ENCODE results near the gene CABCOCO1.

CABCOCO1 gene

DNA sequence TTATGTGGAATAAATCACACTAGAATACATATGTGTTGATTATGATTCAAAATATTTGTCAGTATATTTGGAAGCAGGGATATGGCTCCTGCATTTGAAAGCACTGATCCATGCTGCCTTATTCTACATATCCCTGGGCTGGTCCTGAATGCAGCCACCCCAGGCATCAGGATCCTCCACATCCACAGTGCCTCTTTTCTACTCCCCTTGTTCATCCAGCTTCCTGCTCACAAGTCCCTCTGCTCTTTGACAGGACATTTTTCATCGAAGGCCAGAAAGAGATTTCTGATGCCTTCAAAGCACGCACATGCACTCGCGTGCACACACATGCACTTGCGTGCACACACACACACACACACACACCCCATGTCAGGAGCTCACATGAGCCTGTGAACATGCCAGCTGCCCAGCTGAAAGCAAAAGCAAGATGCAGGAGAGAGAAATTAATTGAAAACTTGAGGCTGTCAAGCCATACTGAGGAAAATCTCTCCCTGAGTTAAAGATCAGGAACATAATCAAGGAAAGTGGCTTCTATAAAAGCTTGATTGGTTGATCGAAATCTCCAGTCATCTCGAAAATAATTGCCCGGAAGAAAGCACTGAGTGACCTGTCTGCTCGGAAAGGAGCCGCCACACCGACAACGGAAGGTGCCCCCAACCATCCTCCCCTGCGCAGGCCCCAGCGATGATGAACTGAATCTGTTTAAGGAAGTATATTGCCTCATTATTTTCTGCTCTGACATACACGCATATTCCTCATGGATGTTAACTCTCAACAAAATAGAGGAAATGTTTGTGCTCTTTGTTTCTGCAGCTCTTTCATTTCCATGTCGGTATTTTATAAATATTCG, 134.8 kb downstream of the CABCOCO1 start:
- H3K27ac ChIP-seq: no peak overlapping the region; the same call in 1 of the 2 replicates
- no peak for TF ChIP-seq ZFX (IDR thresholded peaks at IDR 0.05)
- no peak for TF ChIP-seq CTCF (conservative IDR thresholded peaks at IDR 0.05)

DNA sequence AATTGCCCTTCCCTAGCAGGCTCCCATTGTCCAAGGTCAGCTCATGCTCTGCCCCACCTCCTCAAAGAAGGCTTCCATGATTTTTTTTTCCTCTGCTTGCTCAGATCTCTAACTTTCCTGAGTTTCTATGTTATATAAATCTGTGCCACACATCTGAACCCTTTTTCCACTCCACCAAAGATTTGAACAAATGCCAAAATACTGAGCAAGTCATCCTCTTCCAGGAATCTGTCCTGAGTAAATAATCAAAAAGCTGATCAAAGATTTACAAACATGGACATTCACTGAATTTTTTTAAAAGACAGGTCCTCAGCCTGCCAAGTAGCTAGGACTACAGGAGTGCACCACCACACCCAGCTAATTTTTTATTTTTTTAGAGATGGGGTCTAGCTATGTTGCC, 136.0 kb downstream of the CABCOCO1 start:
- 0 out of 2 replicates have a peak overlapping the region, but pooled peaks have one; percentile 1 for H3K27ac ChIP-seq
- TF ChIP-seq ZFX (IDR thresholded peaks at IDR 0.05): no peak
- TF ChIP-seq CTCF (conservative IDR thresholded peaks at IDR 0.05): no peak

DNA sequence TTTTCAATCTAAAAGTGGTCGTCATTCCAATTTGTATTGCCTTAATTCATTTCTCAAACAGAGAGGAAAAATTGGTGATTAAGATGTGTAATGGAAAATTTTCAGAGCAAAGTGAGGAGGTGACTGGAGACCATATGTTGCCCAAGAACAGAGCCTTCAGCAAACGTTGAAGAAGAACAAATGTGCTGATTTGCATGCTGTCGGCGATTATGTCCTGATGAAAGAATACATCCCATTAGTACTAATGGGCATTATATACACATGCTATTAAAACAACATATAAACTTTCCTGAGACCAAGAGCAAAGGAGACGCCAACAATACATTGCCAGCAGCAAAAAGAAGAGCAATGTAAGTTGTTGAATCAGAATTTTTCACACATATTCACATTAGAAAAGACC, 138.8 kb downstream of the CABCOCO1 start:
- H3K27ac ChIP-seq: no peak overlapping the region
- TF ChIP-seq CTCF (conservative IDR thresholded peaks at IDR 0.05): no peak
- TF ChIP-seq ZFX (IDR thresholded peaks at IDR 0.05): no peak

DNA sequence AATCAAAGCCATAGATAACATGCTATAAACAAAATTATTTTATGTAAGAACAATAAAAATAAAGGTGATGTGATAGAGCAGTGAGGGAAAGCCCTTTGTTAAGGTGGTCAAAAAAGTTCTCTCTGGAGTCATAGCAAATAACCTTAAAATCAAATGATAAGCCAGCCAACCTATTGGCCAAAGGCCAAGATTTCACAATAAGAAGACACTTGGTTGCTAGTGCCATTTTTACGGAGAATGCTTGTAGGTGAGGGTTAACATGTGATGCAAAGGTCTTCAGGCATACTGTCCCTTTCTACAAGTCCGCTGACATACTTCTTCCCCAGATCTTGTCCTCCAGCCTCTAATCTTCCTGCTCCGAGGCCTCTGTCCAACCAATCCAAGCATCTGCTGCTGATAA, 140.5 kb downstream of the CABCOCO1 start:
- H3K27ac ChIP-seq: no peak overlapping the region
- TF ChIP-seq ZFX (IDR thresholded peaks at IDR 0.05) (no peak), CTCF (conservative IDR thresholded peaks at IDR 0.05) (no peak)

DNA sequence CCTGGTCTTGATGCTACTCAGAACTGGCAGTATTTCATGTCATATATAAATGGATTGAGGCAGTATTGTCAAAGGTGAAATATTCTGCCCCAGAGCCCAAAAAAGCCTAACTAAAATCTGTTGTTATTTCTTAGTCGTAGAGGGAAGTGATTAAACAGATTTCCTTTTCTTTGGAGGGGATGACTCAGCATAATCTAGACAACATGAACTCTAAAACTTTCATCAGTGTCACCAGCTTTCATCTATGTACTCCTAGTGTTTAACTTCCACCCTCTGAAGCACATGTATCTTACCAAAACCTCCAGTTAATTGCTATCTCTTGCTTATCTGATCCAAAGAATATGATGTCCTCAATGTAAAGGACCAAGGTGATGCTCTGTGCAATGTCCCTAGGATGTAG, 141.7 kb downstream of the CABCOCO1 start:
- TF ChIP-seq ZFX (IDR thresholded peaks at IDR 0.05) (no peak), CTCF (conservative IDR thresholded peaks at IDR 0.05) (no peak)
- no peak overlapping the region for H3K27ac ChIP-seq

GRCh38 chr10:61805091-61805490, 142.4 kb downstream of the CABCOCO1 start:
- TF ChIP-seq CTCF (conservative IDR thresholded peaks at IDR 0.05) (no peak), ZFX (IDR thresholded peaks at IDR 0.05) (no peak)
- no peak overlapping the region for H3K27ac ChIP-seq

DNA sequence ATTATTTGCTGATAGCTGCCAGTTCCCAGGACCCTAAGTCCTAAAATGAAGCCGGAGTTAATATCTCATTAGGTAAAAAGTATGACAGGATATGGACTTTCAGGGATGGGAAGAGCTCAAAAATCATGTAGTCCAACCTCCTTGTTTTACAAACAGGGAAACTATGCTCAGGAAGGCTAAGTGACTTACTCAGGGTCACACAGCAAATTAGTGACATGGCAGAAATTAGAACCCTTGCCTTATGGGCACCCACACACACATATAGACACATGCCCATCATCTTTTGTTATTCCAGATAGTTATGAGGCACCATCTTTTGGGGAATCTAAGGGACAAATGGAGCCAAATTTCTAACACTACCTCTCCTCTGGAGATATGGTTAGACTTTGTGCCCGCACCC, 147.5 kb downstream of the CABCOCO1 start:
- TF ChIP-seq ZFX (IDR thresholded peaks at IDR 0.05) (no peak), CTCF (conservative IDR thresholded peaks at IDR 0.05) (no peak)
- no peak overlapping the region for H3K27ac ChIP-seq
